Natural killer cell (primary cell): Measurements from ENCODE around the gene USP33. TPM values are rescaled to one million over a fixed set of nuclear protein-coding genes. Genes with fewer than 3 reads are reported as not detected.
"Not testable (repeated sequence)": the region's sequence is repeated elsewhere in the genome, so short reads cannot be mapped to it uniquely, and the experiment has no call there.

Source experiments
- ATAC-seq, 3 donors: fragments of 150-1000 bp in 2 of 3; fragments of 200-7000 bp in 1 of 3; cut with Tn5 transposase; 1 replicate in 1 of 3; 2 replicates in 2 of 3; pipeline ENCODE4 v1.10.0; 2021; ENCODE audit warnings: mild to moderate bottlenecking in 2 of 3, moderate library complexity in 2 of 3
- DNase-seq, 2 donors: peaks; one replicate each; pipeline versions ENCODE4 v3.0.0 to v3.0.0-alpha.2; 2013 to 2021; ENCODE audit warnings: mixed read lengths in 1 of 2
- H3K27ac ChIP-seq: one replicate; pipeline ENCODE4 v1.5.1; 2013; ENCODE audit warnings: mild to moderate bottlenecking, low read length
- H3K27me3 ChIP-seq: one replicate; pipeline ENCODE4 v1.6.1; 2013; ENCODE audit warnings: low read length; ENCODE audit not compliant: control insufficient read depth, insufficient read depth
- H3K36me3 ChIP-seq: one replicate; pipeline ENCODE4 v1.6.1; 2013; ENCODE audit warnings: low read length; ENCODE audit not compliant: control insufficient read depth, insufficient read depth
- H3K4me1 ChIP-seq: one replicate; pipeline ENCODE4 v1.6.1; 2013; ENCODE audit warnings: low read length; ENCODE audit not compliant: control insufficient read depth, insufficient read depth
- H3K4me3 ChIP-seq: one replicate; pipeline ENCODE4 v1.5.1; 2013; ENCODE audit warnings: low read length
- H3K9me3 ChIP-seq: one replicate; pipeline ENCODE4 v1.6.1; 2013; ENCODE audit warnings: low read length; ENCODE audit not compliant: control insufficient read depth, insufficient read depth
- H3K27ac Mint-ChIP-seq, 2 donors: one replicate each; pipeline ENCODE4 v1.8.0; 2022; ENCODE audit warnings: mild to moderate bottlenecking in 2 of 2, mixed read lengths in 2 of 2, moderate library complexity in 1 of 2
- H3K27me3 Mint-ChIP-seq, 2 donors: one replicate each; pipeline ENCODE4 v1.8.0; 2022; ENCODE audit warnings: low read depth in 2 of 2, mixed read lengths in 2 of 2
- H3K36me3 Mint-ChIP-seq: one replicate; pipeline ENCODE4 v1.8.0; 2022; ENCODE audit warnings: mixed read lengths
- H3K4me1 Mint-ChIP-seq, 2 donors: one replicate each; pipeline ENCODE4 v1.8.0; 2022; ENCODE audit warnings: mixed read lengths in 2 of 2
- H3K4me3 Mint-ChIP-seq: one replicate; pipeline ENCODE4 v1.8.0; 2022; ENCODE audit warnings: mild to moderate bottlenecking, moderate library complexity, mixed read lengths
- H3K9me3 Mint-ChIP-seq, 2 donors: one replicate each; pipeline ENCODE4 v1.8.0; 2022; ENCODE audit warnings: mixed read lengths in 2 of 2
- WGBS: methylation state at CpG from one replicate; pipeline ENCODE4 v1.1.7; 2013; ENCODE audit warnings: missing lambda C conversion rate; ENCODE audit not compliant: insufficient coverage; 5-methylcytosine and 5-hydroxymethylcytosine counted together
- intact Hi-C: fragments of 100-400 bp; cut with micrococcal nuclease; formaldehyde crosslinking; loops from one replicate; pipeline ENCODE4 v1.14.2; 2022
- total RNA-seq, 4 donors: library from RNA; stranded (reverse); fragments of 120-200 nt in 1 of 4; gene quantifications; one replicate each; pipeline versions ENCODE4 v1.2.3 to v1.2.4, GENCODE V29; 2013 to 2022
- TF ChIP-seq, protein P1 (sequence below): fragments of 200-600 bp; IDR thresholded peaks from one replicate; pipeline ENCODE4 v1.8.0; 2022; ENCODE audit warnings: antibody characterized with exemption

Gene USP33
- total RNA-seq, 3 donors from 2014 or later (not counting 1 experiment from before 2014, with no cell fraction given): 88.1 to 112 (median 101) TPM

DNA sequence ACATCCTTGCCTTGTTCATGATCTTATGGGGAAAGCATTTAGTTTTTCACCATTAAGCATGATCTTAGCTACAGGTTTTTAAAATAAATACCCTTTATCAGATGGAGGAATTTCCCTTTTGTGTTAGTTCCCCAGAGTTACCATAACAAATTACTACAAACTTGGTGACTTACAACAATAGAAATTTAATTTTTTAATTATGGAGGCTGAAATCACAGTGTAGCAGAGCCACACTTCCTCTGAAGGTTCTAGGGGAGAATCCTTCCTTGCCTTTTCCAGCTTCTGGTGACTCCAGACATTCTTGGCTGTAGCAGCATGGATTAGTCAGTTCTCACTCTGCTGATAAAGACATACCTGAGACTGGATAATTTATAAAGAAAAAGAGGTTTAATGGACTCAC is 38.3 kb upstream of the USP33 start:
- H3K9me3 ChIP-seq: no peaks in the 10 kb centered on the region
- peaks cover 6% of the 10 kb centered on the region for H3K36me3 Mint-ChIP-seq
- no peak overlapping the region for H3K4me3 ChIP-seq

DNA sequence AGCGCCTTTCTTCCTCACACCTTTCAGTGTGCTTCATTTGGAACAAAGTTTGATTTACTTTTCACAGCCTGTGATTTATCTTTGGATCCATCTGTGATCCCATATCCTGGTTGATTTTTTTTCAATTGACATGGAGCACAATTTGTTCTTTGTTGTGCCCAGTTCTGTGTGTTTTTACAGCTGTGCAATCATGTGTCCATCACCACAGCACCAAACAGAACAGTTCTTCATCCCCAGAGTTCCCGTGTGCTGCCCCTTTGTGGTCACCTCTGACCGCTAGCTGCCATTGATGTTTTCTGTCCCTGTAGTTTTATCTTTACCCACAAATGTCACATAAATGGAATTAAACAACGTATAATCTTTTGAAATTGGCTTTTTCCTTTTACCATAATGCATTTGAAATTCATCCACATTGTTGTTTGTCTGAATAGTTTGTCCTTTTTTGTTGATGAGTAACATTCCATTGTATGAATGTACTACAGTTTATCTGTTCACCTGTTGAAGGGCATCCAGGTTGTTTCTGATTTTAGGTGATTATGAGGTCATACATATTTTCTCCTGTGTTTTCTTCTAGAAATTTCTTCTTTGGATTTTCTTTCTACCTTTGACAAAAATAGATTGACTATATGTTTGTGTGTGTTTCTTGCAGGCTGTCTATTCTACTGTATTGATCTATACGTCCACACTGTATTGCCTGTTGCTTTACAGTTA is 37.2 kb upstream of the USP33 start:
- Histone ChIP-seq H3K4me3 (no peak overlapping the region), H3K27me3 (no peaks in the 10 kb centered on the region), H3K27ac (no peak overlapping the region), H3K4me1 (no peaks in the 10 kb centered on the region), H3K9me3 (no peaks in the 10 kb centered on the region), H3K36me3 (peaks cover 17% of the 10 kb centered on the region)
- TF ChIP-seq, protein P1, sequence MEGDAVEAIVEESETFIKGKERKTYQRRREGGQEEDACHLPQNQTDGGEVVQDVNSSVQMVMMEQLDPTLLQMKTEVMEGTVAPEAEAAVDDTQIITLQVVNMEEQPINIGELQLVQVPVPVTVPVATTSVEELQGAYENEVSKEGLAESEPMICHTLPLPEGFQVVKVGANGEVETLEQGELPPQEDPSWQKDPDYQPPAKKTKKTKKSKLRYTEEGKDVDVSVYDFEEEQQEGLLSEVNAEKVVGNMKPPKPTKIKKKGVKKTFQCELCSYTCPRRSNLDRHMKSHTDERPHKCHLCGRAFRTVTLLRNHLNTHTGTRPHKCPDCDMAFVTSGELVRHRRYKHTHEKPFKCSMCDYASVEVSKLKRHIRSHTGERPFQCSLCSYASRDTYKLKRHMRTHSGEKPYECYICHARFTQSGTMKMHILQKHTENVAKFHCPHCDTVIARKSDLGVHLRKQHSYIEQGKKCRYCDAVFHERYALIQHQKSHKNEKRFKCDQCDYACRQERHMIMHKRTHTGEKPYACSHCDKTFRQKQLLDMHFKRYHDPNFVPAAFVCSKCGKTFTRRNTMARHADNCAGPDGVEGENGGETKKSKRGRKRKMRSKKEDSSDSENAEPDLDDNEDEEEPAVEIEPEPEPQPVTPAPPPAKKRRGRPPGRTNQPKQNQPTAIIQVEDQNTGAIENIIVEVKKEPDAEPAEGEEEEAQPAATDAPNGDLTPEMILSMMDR: no peak
- 82% methylated on average over 4 of the region's 5 CpGs for WGBS
- DNase-seq: no peak
- H3K27ac Mint-ChIP-seq: peak overlapping the region; percentile 27 to 42
- no peaks in the 10 kb centered on the region for H3K9me3 Mint-ChIP-seq
- peaks cover 6% of the 10 kb centered on the region for H3K36me3 Mint-ChIP-seq
- intact Hi-C loops: no loop called here
- no peaks in the 10 kb centered on the region for H3K27me3 Mint-ChIP-seq
- ATAC-seq: no peak
- H3K4me1 Mint-ChIP-seq: peaks cover 19 to 29% of the 10 kb centered on the region in 2 donors
- H3K4me3 Mint-ChIP-seq: no peak overlapping the region

More for the DNA sequence above, 38.3 kb upstream of the USP33 start:
- DNase-seq (no peak), ATAC-seq (no peak)
- intact Hi-C loops: no loop called here
- peaks cover 24% of the 10 kb centered on the region for H3K36me3 ChIP-seq
- Mint-ChIP-seq H3K27ac (no peak overlapping the region), H3K9me3 (no peaks in the 10 kb centered on the region), H3K4me3 (no peak overlapping the region), H3K27me3 (no peaks in the 10 kb centered on the region), H3K4me1 (peaks cover 14 to 22% of the 10 kb centered on the region in 2 donors)
- H3K27me3 ChIP-seq: no peaks in the 10 kb centered on the region
- H3K27ac ChIP-seq: no peak overlapping the region
- TF ChIP-seq, protein P1: no peak
- H3K4me1 ChIP-seq: no peaks in the 10 kb centered on the region

DNA sequence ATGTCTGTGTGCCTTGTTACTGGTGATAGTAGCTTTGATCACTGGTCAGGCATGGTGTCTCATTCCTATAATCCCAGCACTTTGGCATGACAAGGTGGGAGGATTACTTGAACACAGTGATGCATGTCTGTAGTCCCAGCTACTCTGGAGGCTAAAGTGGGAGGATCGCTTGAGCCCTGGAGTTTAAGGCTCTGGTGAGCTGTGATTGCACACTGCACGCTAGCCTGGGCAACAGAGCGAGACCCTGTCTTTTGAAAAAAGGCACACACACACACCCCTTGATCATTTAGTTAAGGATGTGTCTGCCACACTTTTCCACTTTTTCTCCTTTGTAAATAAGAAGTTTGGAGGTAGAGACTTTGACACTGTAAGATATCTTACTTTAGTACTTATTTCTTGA is 34.9 kb upstream of the USP33 start:
- DNase-seq (no peak), ATAC-seq (no peak)
- H3K36me3 Mint-ChIP-seq: peaks cover 6% of the 10 kb centered on the region
- H3K4me3 Mint-ChIP-seq: no peak overlapping the region
- intact Hi-C loops: no loop called here
- no peak overlapping the region for H3K27ac ChIP-seq
- H3K9me3 ChIP-seq: no peaks in the 10 kb centered on the region
- H3K27me3 Mint-ChIP-seq: no peaks in the 10 kb centered on the region
- H3K36me3 ChIP-seq: peaks cover 16% of the 10 kb centered on the region
- H3K27me3 ChIP-seq: no peaks in the 10 kb centered on the region
- H3K4me3 ChIP-seq: no peak overlapping the region
- peaks cover 22% of the 10 kb centered on the region in 2 donors for H3K4me1 Mint-ChIP-seq
- H3K9me3 Mint-ChIP-seq: no peaks in the 10 kb centered on the region
- no peak overlapping the region for H3K27ac Mint-ChIP-seq
- H3K4me1 ChIP-seq: no peaks in the 10 kb centered on the region
- WGBS: 100% methylated on average over 2 of the region's 3 CpGs
- TF ChIP-seq, protein P1: no peak

DNA sequence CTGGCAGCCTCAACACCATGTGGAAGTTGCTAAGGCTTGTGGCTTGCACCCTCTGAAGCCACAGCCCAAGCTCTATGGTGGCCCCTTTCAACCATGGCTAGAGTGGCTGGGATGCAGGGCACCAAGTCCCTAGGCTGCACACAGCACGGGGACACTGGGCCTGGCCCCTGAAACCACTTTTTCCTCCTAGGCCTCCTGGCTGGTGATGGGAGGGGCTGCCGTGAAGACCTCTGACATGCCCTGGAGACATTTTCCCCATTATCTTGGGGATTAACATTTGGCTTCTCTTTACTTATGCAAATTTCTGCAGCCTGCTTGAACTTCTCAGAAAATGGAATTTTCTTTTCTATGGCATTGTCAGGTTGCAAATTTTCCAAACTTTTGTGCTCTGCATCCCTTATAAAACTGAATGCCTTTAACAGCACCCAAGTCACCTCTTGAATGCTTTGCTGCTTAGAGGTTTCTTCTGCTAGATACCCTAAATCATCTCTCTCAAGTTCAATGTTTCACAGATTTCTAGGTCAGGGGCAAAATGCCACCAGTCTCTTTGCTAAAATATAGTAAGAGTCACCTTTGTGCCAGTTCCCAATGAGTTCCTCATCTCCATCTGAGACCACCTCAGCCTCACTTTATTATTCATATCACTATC is 26.6 kb upstream of the USP33 start:
- H3K4me3 ChIP-seq, H3K27ac ChIP-seq, H3K9me3 ChIP-seq, H3K9me3 Mint-ChIP-seq, H3K4me3 Mint-ChIP-seq, H3K27me3 Mint-ChIP-seq, intact Hi-C loops, H3K27me3 ChIP-seq, H3K27ac Mint-ChIP-seq, H3K4me1 ChIP-seq, DNase-seq, ATAC-seq: not testable (repeated sequence)
- Mint-ChIP-seq H3K4me1 (peaks cover 7 to 18% of the 10 kb centered on the region in 2 donors), H3K36me3 (peaks cover 26% of the 10 kb centered on the region)
- 94% methylated on average over 2 of the region's 2 CpGs for WGBS
- peaks cover 26% of the 10 kb centered on the region for H3K36me3 ChIP-seq
